ENCODE data around the gene SPON1.

DNA sequence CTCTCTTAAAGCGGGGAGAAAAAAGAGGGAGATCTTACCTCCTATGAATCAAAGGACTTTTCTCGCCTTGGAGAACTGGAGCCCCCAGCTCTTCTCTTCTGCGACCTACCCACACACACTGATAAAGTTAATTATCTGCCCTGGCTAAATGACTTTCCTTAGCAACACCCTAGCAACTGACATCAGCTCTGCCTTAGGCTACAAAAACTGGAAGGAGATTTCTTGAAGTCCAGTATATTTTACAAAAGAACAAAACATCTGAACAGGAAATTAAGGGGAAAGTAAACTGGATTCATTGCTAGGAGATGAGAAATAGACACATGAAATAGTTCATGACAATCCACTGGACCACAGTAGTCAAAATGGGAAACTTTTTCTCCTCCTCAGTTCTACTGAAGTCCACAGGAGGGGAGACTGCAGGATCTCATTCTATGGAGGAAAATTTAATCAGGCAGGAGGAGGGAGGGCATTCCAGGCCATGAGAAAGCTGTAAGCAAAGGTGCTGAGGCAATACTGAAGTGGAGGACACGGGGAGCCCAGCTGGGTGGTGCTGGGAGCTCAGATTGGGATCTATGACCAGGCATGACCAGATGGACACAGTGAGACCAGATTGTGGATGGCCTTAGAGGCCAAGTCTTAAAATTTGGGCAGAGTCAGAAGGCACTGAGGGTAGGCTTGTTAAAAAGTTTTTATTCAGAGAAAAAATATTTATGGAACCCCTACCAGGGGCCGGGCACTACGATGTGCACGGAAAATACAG, 3.7 kb upstream of the SPON1 start:
- TF ChIP-seq, protein P1, sequence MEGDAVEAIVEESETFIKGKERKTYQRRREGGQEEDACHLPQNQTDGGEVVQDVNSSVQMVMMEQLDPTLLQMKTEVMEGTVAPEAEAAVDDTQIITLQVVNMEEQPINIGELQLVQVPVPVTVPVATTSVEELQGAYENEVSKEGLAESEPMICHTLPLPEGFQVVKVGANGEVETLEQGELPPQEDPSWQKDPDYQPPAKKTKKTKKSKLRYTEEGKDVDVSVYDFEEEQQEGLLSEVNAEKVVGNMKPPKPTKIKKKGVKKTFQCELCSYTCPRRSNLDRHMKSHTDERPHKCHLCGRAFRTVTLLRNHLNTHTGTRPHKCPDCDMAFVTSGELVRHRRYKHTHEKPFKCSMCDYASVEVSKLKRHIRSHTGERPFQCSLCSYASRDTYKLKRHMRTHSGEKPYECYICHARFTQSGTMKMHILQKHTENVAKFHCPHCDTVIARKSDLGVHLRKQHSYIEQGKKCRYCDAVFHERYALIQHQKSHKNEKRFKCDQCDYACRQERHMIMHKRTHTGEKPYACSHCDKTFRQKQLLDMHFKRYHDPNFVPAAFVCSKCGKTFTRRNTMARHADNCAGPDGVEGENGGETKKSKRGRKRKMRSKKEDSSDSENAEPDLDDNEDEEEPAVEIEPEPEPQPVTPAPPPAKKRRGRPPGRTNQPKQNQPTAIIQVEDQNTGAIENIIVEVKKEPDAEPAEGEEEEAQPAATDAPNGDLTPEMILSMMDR (IDR thresholded peaks at IDR 0.05) = no peak
- no peak for TF ChIP-seq EZH2 (IDR thresholded peaks at IDR 0.05; ENCODE audit: borderline replicate concordance, insufficient read depth, low read depth, low read length, poor library complexity, severe bottlenecking)

Measured in B cell (primary cell).